SU-DHL-6 (cell line): ENCODE data around the gene SULT1A4.
"Not testable (repeated sequence)": the region's sequence is repeated elsewhere in the genome, so short reads cannot be mapped to it uniquely, and the experiment has no call there.

Experiments used
- EZH2phosphoT487 ChIP-seq: fragments of 200-600 bp; sonication (generic), shearing (Covaris generic); conservative IDR thresholded peaks from 2 replicates; pipeline ENCODE4 v1.6.1; 2018; ENCODE audit warnings: mild to moderate bottlenecking, antibody characterized with exemption, low read length, moderate library complexity, mixed read lengths
- TF ChIP-seq, protein P1 (sequence below): fragments of 200-600 bp; sonication (generic); IDR thresholded peaks from one replicate; pipeline ENCODE4 v1.5.1; 2017; ENCODE audit warnings: antibody characterized with exemption, mild to moderate bottlenecking, low read length, moderate library complexity; ENCODE audit not compliant: insufficient read depth, poor library complexity, severe bottlenecking

DNA sequence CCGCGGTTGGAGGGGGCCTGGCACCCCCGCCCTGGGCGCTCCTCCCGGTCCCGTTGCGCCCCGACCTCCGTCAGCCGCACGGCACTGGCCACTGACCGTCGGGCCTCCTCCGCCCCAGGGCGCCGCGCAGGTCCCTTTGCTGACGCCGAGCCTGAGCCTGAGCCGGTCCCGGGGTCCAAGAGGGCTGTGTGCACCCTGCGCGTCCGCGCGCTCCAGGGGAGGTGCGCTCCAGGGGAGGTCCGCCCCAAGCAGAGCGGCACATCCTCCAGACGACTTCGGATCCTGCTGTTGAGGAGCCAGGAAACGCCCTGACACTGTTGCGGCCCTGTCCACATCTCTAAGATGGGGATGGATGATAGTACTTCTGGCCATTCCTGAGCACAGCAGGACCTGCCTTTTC lies 7.2 kb downstream of the SULT1A4 start:
- TF ChIP-seq, protein P1, sequence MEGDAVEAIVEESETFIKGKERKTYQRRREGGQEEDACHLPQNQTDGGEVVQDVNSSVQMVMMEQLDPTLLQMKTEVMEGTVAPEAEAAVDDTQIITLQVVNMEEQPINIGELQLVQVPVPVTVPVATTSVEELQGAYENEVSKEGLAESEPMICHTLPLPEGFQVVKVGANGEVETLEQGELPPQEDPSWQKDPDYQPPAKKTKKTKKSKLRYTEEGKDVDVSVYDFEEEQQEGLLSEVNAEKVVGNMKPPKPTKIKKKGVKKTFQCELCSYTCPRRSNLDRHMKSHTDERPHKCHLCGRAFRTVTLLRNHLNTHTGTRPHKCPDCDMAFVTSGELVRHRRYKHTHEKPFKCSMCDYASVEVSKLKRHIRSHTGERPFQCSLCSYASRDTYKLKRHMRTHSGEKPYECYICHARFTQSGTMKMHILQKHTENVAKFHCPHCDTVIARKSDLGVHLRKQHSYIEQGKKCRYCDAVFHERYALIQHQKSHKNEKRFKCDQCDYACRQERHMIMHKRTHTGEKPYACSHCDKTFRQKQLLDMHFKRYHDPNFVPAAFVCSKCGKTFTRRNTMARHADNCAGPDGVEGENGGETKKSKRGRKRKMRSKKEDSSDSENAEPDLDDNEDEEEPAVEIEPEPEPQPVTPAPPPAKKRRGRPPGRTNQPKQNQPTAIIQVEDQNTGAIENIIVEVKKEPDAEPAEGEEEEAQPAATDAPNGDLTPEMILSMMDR, result not testable (repeated sequence)
- TF ChIP-seq EZH2phosphoT487, result not testable (repeated sequence)
